SH-SY5Y (cell line): ENCODE measurements around the gene YWHAQ.

Experiments
- GATA2 ChIP-seq: IDR thresholded peaks from 2 replicates; pipeline ENCODE4 v1.6.1; 2011; ENCODE audit warnings: mild to moderate bottlenecking, low read depth, low read length
- GATA3 ChIP-seq: IDR thresholded peaks from 2 replicates; pipeline ENCODE4 v1.6.1; 2011; ENCODE audit warnings: low read depth, mild to moderate bottlenecking, low read length, moderate library complexity

DNA sequence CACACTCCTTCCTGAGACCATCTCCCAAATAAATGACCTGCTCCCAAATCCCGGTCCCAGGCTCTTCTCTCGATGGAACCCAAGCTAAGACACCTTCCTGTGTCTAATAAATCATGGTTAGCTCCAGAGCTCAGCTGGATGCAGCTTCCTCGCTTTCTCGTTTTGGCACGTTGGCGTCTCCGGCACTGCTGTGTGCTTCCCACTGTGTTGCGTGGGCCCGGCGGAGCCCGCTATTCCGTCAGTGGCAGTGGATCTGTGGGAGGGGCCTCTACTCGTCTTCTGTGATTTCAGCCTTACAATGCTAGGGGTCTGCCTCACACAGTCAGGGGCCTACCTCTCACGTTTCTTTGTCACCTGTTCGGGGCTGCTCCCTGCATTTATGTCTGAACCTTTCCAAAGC lies 29.4 kb upstream of the YWHAQ start:
- TF ChIP-seq GATA2 (no peak), GATA3 (no peak)
